GM21515 (cell line): ENCODE measurements around the gene EIF5.

Experiments
- ATAC-seq: cut with Tn5 transposase; IDR thresholded peaks from one replicate; pipeline ENCODE4 v1.9.1; 2021; ENCODE audit not compliant: unreplicated experiment

Gene EIF5

DNA sequence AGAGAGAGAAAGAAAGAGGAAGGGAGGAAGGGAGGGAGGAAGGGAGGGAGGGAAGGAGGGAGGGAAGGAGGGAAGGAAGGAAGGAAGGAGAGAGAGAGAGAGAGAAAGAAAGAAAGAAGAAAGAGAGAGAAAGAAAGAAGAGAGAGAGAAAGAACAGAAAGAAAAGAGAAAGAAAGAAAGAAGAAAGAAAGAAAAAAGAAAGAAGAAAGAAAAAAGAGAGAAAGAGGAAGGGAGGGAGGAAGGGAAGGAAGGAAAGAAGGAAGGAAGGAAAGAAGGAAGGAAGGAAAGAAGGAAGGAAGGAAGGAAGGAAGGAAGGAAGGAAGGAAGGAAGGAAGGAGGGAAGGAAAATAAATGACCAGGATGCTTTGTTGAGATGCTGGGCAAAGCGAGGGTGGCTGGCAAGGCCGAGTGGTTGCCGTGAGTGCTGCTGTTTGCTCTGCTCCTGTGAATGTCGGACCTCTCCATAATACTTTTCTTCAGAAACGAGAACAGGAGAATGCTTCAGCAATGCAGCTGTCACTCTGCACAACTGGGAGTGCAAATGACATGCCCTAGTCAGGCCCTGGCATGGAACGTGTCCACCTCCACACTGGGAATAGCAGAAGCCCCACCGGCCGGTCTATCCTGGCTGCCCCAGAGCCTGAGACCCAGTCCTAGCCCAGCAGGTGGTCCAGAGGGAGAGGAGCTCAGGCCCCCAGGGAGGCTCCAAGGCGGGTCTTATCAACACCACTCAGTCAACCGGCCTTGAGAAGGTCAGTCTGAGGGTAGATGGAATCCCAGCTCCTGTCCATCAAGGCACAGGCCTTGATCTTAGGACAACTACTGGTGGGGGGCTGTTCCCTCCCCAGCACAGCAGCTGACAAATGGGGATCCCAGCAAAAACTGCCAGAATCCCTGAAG lies 25.1 kb upstream of the EIF5 start:
- ATAC-seq, result no peak

DNA sequence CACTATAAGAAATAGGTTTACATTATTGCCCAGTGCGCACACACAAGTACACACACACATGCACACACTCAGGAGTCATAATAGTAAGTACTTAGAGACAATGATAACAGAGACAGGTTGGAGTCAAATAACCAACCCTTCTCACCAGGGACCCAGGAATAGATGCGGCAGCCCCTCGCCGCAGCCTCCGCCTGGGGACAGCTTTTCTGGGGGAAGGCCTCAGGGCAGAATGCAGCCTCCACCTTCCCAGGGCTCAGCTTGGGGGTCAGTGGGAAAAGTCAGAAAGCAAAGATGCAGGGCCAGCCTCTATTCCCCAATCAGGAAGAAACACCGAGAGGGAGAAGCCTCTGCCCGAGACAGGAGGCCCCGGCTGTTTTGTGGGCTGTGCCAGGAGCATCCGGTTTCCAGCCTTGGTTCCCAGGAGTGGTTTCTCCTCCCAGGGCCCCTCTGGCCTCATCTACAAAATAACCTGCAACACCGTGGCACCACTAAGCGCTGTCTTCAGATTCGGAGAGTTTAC lies 23.4 kb upstream of the EIF5 start:
- no peak for ATAC-seq

GRCh38 chr14:103311171-103311997 lies 22.7 kb upstream of the EIF5 start:
- ATAC-seq, result no peak

DNA sequence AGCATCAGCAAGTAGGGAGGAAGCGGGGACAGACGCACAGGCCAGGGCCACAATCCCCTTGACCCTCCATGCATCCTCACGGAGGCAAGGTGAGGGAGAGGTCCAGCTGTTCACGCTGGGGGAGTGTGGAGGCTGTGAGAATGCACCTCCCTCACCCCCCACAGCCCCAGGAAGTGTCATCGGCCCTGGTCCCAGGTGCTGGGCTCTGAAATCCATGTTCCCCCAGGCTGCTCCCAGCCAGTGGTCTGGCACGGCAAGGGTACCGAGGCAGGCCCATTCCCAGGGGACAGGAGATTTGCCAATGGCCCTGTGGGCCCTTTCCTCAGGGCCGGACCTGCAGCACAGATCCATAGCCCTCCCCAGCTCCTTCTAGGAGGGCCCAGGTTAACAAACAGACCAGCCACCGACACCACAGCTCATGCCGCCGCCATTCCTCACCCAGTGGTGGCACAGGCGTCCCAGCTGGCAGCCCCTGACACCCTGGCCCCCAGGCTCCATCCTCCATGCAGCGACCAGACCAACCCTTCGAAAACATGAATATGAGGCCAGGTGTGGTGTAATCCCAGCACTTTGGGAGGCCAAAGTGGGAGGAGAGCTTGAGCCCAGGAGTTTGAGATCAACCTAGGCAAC lies 21.9 kb upstream of the EIF5 start:
- ATAC-seq, result no peak

DNA sequence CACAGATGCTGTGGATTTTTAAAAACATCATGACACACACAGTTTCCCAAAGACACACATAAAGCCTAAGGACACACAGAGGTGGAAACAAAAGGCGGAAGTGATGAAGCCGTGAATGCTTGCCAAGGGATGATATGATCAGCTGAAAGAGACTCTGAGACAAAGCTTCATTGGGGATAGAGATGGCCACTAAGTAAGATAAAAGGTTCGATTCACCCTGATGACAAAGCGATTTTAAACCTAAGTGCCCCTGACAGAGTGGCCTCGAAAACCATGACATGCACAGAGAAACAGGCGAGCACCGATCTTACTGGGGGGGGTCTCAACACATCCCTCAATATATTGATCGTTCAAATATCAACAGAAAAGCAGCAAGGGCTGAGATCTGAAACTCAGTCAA lies 20.3 kb upstream of the EIF5 start:
- no peak for ATAC-seq

- ATAC-seq, result no peak
These were observed 19.4 kb upstream of the EIF5 start for GRCh38 chr14:103314496-103315277.

GRCh38 chr14:103315351-103315911 lies 18.6 kb upstream of the EIF5 start:
- no peak for ATAC-seq

- no peak for ATAC-seq
These were observed 18.1 kb upstream of the EIF5 start for GRCh38 chr14:103315941-103316340.

- no peak for ATAC-seq
These were observed 17.3 kb upstream of the EIF5 start for GRCh38 chr14:103316721-103317121.

DNA sequence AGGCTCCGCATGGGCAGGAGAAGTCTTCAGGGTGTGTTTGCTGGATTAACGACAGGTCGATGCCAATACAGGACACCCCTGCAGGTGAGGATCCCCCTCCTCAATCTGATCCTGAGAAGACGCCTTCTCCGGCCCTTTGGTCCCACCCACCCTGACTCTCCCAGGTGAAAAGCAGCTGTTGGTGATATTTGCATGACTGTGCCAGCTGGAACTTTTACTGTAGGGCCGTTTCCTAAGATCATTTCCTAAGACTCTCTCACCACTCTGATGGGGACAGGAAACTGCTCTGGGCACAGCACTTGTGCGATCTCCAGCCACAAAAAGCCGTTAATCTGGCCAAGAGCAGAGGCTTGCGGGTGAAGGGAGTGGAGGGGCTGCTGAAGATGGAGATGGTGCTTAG lies 16.8 kb upstream of the EIF5 start:
- ATAC-seq, result no peak

DNA sequence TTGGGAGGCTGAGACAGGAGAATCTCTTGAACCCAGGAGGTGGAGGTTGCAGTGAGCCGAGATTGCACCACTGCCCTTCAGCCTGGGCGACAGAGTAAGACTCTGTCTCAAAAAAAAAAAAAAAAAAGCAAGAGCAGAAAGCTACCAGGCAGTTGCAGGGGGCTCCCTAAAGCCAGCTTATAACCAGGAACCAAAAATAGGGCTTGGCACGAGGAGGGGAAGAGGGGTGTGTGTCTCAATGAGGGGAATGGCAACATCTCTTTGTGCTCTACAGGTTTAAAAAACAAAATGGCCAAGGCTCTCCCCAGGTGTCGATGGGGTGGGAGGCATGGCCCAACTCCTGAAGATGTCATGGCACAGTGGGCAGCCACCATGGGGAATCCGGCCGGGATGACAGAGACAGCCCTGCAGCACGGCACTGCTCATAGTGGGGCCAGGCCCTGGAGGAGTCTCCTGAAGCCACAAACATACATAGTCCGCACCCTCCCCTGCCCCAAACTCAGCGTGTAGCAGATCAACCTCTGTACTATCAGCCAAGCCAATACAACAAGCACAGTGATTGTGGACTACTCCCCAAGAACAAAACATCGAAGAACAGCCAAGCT lies 16.0 kb upstream of the EIF5 start:
- no peak for ATAC-seq

GRCh38 chr14:103318750-103319419 lies 15.2 kb upstream of the EIF5 start:
- ATAC-seq, result peak; percentile 36

DNA sequence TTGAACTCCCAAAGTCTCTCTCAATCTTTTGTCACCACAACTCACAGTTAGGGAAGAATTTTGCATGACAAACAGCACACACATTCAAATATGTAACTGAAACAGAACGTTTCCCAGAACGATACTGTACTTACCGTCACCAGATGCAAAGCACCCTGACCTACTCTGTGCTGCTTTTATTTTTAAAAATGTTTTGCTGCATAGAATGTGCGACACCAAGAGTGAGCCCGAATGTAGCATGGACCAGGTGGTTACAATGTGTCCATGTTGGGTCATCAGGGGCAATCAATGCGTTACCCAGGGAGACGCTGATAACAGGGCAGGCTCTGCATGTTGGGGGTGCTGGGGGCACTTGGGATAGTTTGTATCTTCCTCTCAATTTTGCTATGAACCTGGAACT lies 14.6 kb upstream of the EIF5 start:
- ATAC-seq, result peak; percentile 80

DNA sequence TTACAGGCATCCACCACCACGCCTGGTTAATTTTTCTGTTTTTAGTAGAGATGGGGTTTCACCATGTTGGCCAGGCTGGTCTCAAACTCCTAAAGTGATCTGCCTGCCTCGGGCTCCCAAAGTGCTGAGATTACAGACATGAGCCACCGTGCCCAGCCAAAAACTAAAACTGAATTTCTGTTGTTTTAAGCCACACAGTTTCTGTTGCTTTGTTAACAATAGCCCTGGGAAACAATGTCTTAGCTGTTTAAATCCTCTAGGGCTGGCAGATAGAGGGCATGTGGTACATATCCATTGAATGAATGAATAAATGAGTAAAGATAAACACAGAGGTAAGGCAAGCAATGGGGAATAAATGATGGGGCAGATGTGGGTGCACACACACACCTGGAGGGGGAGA lies 8.0 kb upstream of the EIF5 start:
- no peak for ATAC-seq

- no peak for ATAC-seq
These were observed 5.1 kb upstream of the EIF5 start for GRCh38 chr14:103328941-103329340.

- ATAC-seq, result no peak
These were observed 4.4 kb upstream of the EIF5 start for GRCh38 chr14:103329401-103330347.

DNA sequence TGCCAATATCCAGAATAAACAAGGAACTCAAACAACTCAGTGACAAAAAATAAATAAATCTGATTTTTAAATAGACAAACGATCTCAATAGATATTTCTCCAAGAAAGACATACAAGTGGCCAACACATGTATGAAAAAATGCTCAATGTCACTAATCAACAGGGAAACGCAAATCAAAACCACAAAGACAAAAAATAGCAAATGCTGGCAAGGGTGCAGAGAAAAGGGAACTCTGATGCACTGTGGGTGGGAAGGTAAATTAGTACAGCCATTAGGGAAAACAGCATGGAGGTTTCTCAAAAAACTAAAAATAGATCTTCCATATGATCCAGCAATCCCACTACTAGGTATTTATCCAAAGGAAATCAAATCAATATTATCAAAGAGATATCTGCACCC lies 3.5 kb upstream of the EIF5 start:
- no peak for ATAC-seq
